Retinal pigment epithelial cell (primary cell): ENCODE results near the gene DNAH11.

Experiments
- DNase-seq: peaks from one replicate; pipeline ENCODE4 v3.0.0-alpha.2; 2010; ENCODE audit warnings: low read depth
- H3K4me3 ChIP-seq: 2 replicates; pipeline ENCODE4 v1.5.1; 2011; ENCODE audit warnings: mild to moderate bottlenecking, low read length, control low read depth, moderate library complexity
- TF ChIP-seq, protein P1 (sequence below): conservative IDR thresholded peaks from 2 replicates; pipeline ENCODE4 v1.5.1; 2011; ENCODE audit warnings: low read depth, low read length, control low read depth, inconsistent platforms

Gene DNAH11

DNA sequence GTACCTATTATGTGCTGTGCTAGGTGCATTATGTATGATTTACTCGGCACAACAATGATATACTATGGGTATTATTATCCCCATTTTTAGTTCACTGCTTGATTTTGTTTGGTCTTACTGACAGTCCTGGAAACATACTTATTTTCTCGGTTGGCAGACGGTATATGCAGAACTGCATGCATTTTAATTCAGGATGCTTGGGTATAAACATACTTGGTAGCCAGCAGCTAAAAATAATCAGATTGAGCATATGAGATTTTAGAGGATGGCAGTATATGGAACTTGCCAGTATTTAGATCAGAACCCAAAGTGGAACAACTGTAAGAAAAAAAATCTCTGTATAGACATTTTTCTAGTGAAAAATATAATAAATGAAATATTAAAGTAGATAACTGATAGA, 163.3 kb downstream of the DNAH11 start:
- H3K4me3 ChIP-seq: no peak overlapping the region
- TF ChIP-seq, protein P1, sequence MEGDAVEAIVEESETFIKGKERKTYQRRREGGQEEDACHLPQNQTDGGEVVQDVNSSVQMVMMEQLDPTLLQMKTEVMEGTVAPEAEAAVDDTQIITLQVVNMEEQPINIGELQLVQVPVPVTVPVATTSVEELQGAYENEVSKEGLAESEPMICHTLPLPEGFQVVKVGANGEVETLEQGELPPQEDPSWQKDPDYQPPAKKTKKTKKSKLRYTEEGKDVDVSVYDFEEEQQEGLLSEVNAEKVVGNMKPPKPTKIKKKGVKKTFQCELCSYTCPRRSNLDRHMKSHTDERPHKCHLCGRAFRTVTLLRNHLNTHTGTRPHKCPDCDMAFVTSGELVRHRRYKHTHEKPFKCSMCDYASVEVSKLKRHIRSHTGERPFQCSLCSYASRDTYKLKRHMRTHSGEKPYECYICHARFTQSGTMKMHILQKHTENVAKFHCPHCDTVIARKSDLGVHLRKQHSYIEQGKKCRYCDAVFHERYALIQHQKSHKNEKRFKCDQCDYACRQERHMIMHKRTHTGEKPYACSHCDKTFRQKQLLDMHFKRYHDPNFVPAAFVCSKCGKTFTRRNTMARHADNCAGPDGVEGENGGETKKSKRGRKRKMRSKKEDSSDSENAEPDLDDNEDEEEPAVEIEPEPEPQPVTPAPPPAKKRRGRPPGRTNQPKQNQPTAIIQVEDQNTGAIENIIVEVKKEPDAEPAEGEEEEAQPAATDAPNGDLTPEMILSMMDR: no peak
- DNase-seq: no peak

DNA sequence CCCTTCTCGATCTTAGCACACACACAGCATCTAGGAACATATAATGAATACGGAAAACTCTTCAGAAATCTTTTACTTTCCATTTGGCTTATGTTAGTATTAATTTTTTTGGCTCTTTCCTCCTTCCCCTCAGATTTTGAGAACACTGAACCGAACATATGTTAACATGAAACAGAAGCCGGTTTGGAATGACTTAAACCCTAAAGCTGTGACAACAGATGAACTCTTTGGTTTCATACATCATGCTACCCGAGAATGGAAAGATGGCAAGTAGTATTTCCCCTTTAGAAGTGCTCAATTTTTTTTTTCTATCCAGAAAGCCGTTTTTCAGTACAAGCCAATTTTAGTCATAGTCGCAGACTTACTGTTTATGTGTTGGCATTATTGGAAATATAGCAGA, 164.7 kb downstream of the DNAH11 start:
- TF ChIP-seq, protein P1: no peak
- no peak overlapping the region for H3K4me3 ChIP-seq
- DNase-seq: no peak

GRCh38 chr7:21708096-21708495, 165.3 kb downstream of the DNAH11 start:
- DNase-seq: no peak
- H3K4me3 ChIP-seq: no peak overlapping the region
- TF ChIP-seq, protein P1: no peak

GRCh38 chr7:21717323-21717722, 174.5 kb downstream of the DNAH11 start:
- TF ChIP-seq, protein P1: no peak
- no peak for DNase-seq
- no peak overlapping the region for H3K4me3 ChIP-seq

GRCh38 chr7:21718391-21718790, 175.6 kb downstream of the DNAH11 start:
- TF ChIP-seq, protein P1: no peak
- no peak for DNase-seq
- no peak overlapping the region for H3K4me3 ChIP-seq

GRCh38 chr7:21719846-21720245, 177.0 kb downstream of the DNAH11 start:
- TF ChIP-seq, protein P1: no peak
- H3K4me3 ChIP-seq: no peak overlapping the region
- DNase-seq: no peak

- TF ChIP-seq, protein P1: peak; percentile 33
- DNase-seq: no peak
- no peak overlapping the region for H3K4me3 ChIP-seq
Observed at GRCh38 chr7:21722371-21722770, 179.5 kb downstream of the DNAH11 start.
